ENCODE results near the gene UNCX. TPM values are rescaled to one million over a fixed set of nuclear protein-coding genes. Genes with fewer than 3 reads are reported as not detected.
A peak's percentile ranks its signal among the peaks of the same experiment; 100 is the strongest.

Gene UNCX
- total and polyA plus RNA-seq, 8 donors = not detected

GRCh38 chr7:1232103-1232466, 587 bp upstream of the UNCX start:
- H3K27me3 ChIP-seq = peaks cover 0 to 68% (median 24%) of the 10 kb centered on the region in 4 donors
- no peak overlapping the region for H3K4me3 ChIP-seq
- TF ChIP-seq CTCF (IDR thresholded peaks at IDR 0.05) = no peak
- no peak for DNase-seq
- H3K9me3 ChIP-seq = no peaks in the 10 kb centered on the region
- intact Hi-C loops (cut with DNase I) = no loop called here
- 6 to 9% methylated on average over 9 to 12 of the region's 12 CpGs for WGBS, 2 donors
- no peaks in the 10 kb centered on the region for H3K36me3 ChIP-seq
- H3K4me1 ChIP-seq = peaks cover 0 to 3% (median 0%) of the 10 kb centered on the region in 3 donors
- ATAC-seq = no peak
- no peak overlapping the region for H3K27ac ChIP-seq
- no peak for FAIRE-seq

GRCh38 chr7:1233333-1234048, 819 bp downstream of the UNCX start:
- DNase-seq = peak in 1 of 6 donors; percentile 83

GRCh38 chr7:1234049-1234880, 1.6 kb downstream of the UNCX start:
- WGBS, 2 donors = 8 to 11% methylated on average over 25 to 30 of the region's 30 CpGs
- FAIRE-seq (no peak), DNase-seq (no peak), ATAC-seq (no peak)
- Histone ChIP-seq H3K4me1 (peaks cover 0 to 4% (median 0%) of the 10 kb centered on the region in 3 donors), H3K36me3 (no peaks in the 10 kb centered on the region), H3K27ac (no peak overlapping the region), H3K27me3 (peaks cover 0 to 67% (median 15%) of the 10 kb centered on the region in 4 donors), H3K4me3 (no peak overlapping the region), H3K9me3 (no peaks in the 10 kb centered on the region)
- intact Hi-C loops (cut with DNase I) = no loop called here
- TF ChIP-seq CTCF (IDR thresholded peaks at IDR 0.05) = no peak

More at GRCh38 chr7:1233333-1234048, 819 bp downstream of the UNCX start:
- 3 to 5% methylated on average over 44 to 72 of the region's 73 CpGs for WGBS, 2 donors
- FAIRE-seq = no peak
- Histone ChIP-seq H3K27ac (no peak overlapping the region), H3K36me3 (no peaks in the 10 kb centered on the region), H3K4me3 (no peak overlapping the region), H3K4me1 (peaks cover 0 to 4% (median 0%) of the 10 kb centered on the region in 3 donors), H3K9me3 (no peaks in the 10 kb centered on the region), H3K27me3 (peaks cover 0 to 67% (median 17%) of the 10 kb centered on the region in 4 donors)
- no peak for TF ChIP-seq CTCF (IDR thresholded peaks at IDR 0.05)
- ATAC-seq = no peak
- intact Hi-C loops (cut with DNase I) = no loop called here

GRCh38 chr7:1234881-1235500, 2.3 kb downstream of the UNCX start:
- Histone ChIP-seq H3K4me1 (peaks cover 0 to 4% (median 0%) of the 10 kb centered on the region in 3 donors), H3K4me3 (no peak overlapping the region), H3K9me3 (no peaks in the 10 kb centered on the region), H3K27ac (no peak overlapping the region), H3K36me3 (no peaks in the 10 kb centered on the region), H3K27me3 (peaks cover 0 to 71% (median 17%) of the 10 kb centered on the region in 4 donors)
- 4 to 6% methylated on average over 34 to 37 of the region's 37 CpGs for WGBS, 2 donors
- ATAC-seq = no peak
- TF ChIP-seq CTCF (IDR thresholded peaks at IDR 0.05) = no peak
- no peak for FAIRE-seq
- DNase-seq = peak in 1 of 6 donors; percentile 56
- intact Hi-C loops (cut with DNase I) = no loop called here

Measured in pancreas (tissue), 10 donors.